HepG2 (cell line): ENCODE results near the gene TALDO1. TPM values are rescaled to one million over a fixed set of nuclear protein-coding genes. Genes with fewer than 3 reads are reported as not detected.

Experiments
- ATF7-NPFF ChIP-seq: sonication (generic); formaldehyde crosslinking; IDR thresholded peaks from 2 replicates; pipeline ENCODE4 v1.8.1; 2023; ENCODE audit warnings: mild to moderate bottlenecking, low read depth, missing genetic modification reagents, moderate library complexity
- CSRNP1 ChIP-seq: sonication (generic); formaldehyde crosslinking; IDR thresholded peaks from 2 replicates; pipeline ENCODE4 v1.8.1; 2023; ENCODE audit warnings: mild to moderate bottlenecking, missing genetic modification reagents
- E2F1 ChIP-seq: sonication (generic); formaldehyde crosslinking; IDR thresholded peaks from 2 replicates; pipeline ENCODE4 v1.5.0; 2020; ENCODE audit warnings: missing genetic modification reagents
- FOSL1 ChIP-seq: sonication (generic); formaldehyde crosslinking; IDR thresholded peaks from 2 replicates; pipeline ENCODE4 v1.9.0; 2021; ENCODE audit warnings: missing genetic modification reagents, borderline replicate concordance
- FOXP1 ChIP-seq, 2 experiments: fragments of 450-650 bp in 1 of 2; IDR thresholded peaks; 2 replicates each; pipeline ENCODE4 v1.6.1; 2017 to 2018; ENCODE audit warnings: antibody characterized with exemption in 1 of 2
- FUBP1 ChIP-seq: sonication (generic); formaldehyde crosslinking; IDR thresholded peaks from 2 replicates; pipeline ENCODE4 v1.5.1; 2020; ENCODE audit warnings: missing genetic modification reagents, mild to moderate bottlenecking, borderline replicate concordance
- HNF4G ChIP-seq, 2 experiments: sonication (generic) in 1 of 2; formaldehyde crosslinking in 1 of 2; IDR thresholded peaks; 2 replicates each; pipeline versions ENCODE4 v1.4.0 to v1.6.1; 2011 to 2020; ENCODE audit warnings: borderline replicate concordance in 2 of 2, low read depth in 2 of 2, mild to moderate bottlenecking in 2 of 2, low read length in 1 of 2, missing genetic modification reagents in 1 of 2, moderate library complexity in 1 of 2
- HNRNPK ChIP-seq: fragments of 200-400 bp; formaldehyde crosslinking; IDR thresholded peaks from 2 replicates; pipeline ENCODE4 v1.6.1; 2018; ENCODE audit warnings: low read length, low read depth, moderate library complexity, mild to moderate bottlenecking; ENCODE audit not compliant: poor library complexity, severe bottlenecking
- MTERF4 ChIP-seq: sonication (generic); formaldehyde crosslinking; IDR thresholded peaks from 2 replicates; pipeline ENCODE4 v1.8.0; 2023; ENCODE audit warnings: mild to moderate bottlenecking, missing genetic modification reagents
- NAIF1 ChIP-seq: sonication (generic); formaldehyde crosslinking; IDR thresholded peaks from 2 replicates; pipeline ENCODE4 v1.5.0; 2020; ENCODE audit warnings: mild to moderate bottlenecking, missing genetic modification reagents, borderline replicate concordance
- NFE2L2 ChIP-seq: fragments of 150-350 bp; IDR thresholded peaks from 2 replicates; pipeline ENCODE4 v1.6.1; 2014; ENCODE audit warnings: low read length
- NR2F6 ChIP-seq, 2 experiments: IDR thresholded peaks; 2 replicates each; pipeline ENCODE4 v1.6.1; 2016; ENCODE audit warnings: antibody characterized with exemption in 1 of 2, mild to moderate bottlenecking in 1 of 2
- RFXANK ChIP-seq: IDR thresholded peaks from 2 replicates; pipeline ENCODE4 v1.6.1; 2016
- SP1 ChIP-seq, 2 experiments: fragments of 450-650 bp in 1 of 2; sonication (generic) in 1 of 2; formaldehyde crosslinking in 1 of 2; IDR thresholded peaks; 2 replicates each; pipeline versions ENCODE4 v1.4.0 to v1.6.1; 2016 to 2020; ENCODE audit warnings: missing genetic modification reagents in 1 of 2
- SRSF9 ChIP-seq: fragments of 200-400 bp; formaldehyde crosslinking; IDR thresholded peaks from 2 replicates; pipeline ENCODE4 v1.6.1; 2018; ENCODE audit warnings: borderline replicate concordance, mild to moderate bottlenecking, low read depth, low read length; ENCODE audit not compliant: insufficient read depth, poor library complexity, severe bottlenecking
- TCF12 ChIP-seq, 2 experiments: fragments of 450-650 bp in 1 of 2; sonication (generic) in 1 of 2; formaldehyde crosslinking in 1 of 2; IDR thresholded peaks; 2 replicates each; pipeline versions ENCODE4 v1.6.1 to v1.8.0; 2017 to 2022; ENCODE audit warnings: antibody characterized with exemption in 1 of 2, mild to moderate bottlenecking in 1 of 2, missing genetic modification reagents in 1 of 2, moderate library complexity in 1 of 2
- ZNF20 ChIP-seq: sonication (generic); formaldehyde crosslinking; IDR thresholded peaks from 2 replicates; pipeline ENCODE4 v1.4.0; 2020; ENCODE audit warnings: mild to moderate bottlenecking, moderate library complexity, missing genetic modification reagents
- ZNF281 ChIP-seq: sonication (generic); formaldehyde crosslinking; IDR thresholded peaks from 2 replicates; pipeline ENCODE4 v1.4.0; 2020; ENCODE audit warnings: missing genetic modification reagents, borderline replicate concordance
- polyA plus RNA-seq, 8 experiments: library from polyadenylated mRNA; depleted of rRNA in 3 of 8; stranded (reverse) in 7 of 8; unstranded in 1 of 8; fragments of >200 nt; fragmentation: Illumina TruSeq in 4 of 8; extraction: Trizol in 4 of 8; gene quantifications; 2 replicates each; pipeline versions ENCODE4 v1.2.1 to v1.2.3, GENCODE V29; 2011 to 2016; ENCODE audit warnings: low read depth in 4 of 8, missing spikeins in 1 of 8, mixed read lengths in 1 of 8; ENCODE audit not compliant: insufficient read depth in 1 of 8
- total RNA-seq, 5 experiments: library from RNA; depleted of rRNA; stranded (reverse); fragments of >200 nt; fragmentation: Illumina TruSeq; extraction: Trizol; gene quantifications; 2 replicates each; pipeline ENCODE4 v1.2.3, GENCODE V29; 2016; ENCODE audit warnings: low read depth in 1 of 5

The TALDO1 gene
- total and polyA plus RNA-seq, 2 of the 13 experiments (the other 11 are each of a cell fraction or from before 2014, with no cell fraction given), result 107 to 240 TPM

- TF ChIP-seq NAIF1 (no peak), NR2F6 (IDR thresholded peaks at IDR 0.05) (no peak), NR2F6 (CRISPR knock-in tag; IDR thresholded peaks at IDR 0.05) (peak; percentile 11; the same call in 1 of the 2 replicates), MTERF4 (CRISPR knock-in tag) (no peak), CSRNP1 (CRISPR knock-in tag) (no peak), TCF12 (IDR thresholded peaks at IDR 0.05) (no peak), TCF12 (CRISPR knock-in tag; IDR thresholded peaks at IDR 0.05) (no peak), FOXP1 (IDR thresholded peaks at IDR 0.05) (no peak), FOXP1 (CRISPR knock-in tag; IDR thresholded peaks at IDR 0.05) (no peak), RFXANK (CRISPR knock-in tag) (no peak), HNRNPK (no peak), ZNF281 (CRISPR knock-in tag) (no peak), ZNF20 (CRISPR knock-in tag) (no peak), SRSF9 (no peak), SP1 (IDR thresholded peaks at IDR 0.05) (no peak), SP1 (CRISPR knock-in tag; IDR thresholded peaks at IDR 0.05) (no peak), E2F1 (CRISPR knock-in tag) (no peak), FOSL1 (CRISPR knock-in tag) (no peak), HNF4G (IDR thresholded peaks at IDR 0.05; ENCODE audit: borderline replicate concordance, low read depth, low read length) (no peak), HNF4G (CRISPR knock-in tag; IDR thresholded peaks at IDR 0.05; ENCODE audit: borderline replicate concordance, low read depth) (no peak), NFE2L2 (no peak), FUBP1 (CRISPR knock-in tag) (no peak), ATF7-NPFF (no peak)
Observed at GRCh38 chr11:808427-809286, 61.4 kb downstream of the TALDO1 start (continued).
